Esophagus squamous epithelium (tissue), 5 donors: ENCODE data around the gene ATL3. TPM values are rescaled to one million over a fixed set of nuclear protein-coding genes. Genes with fewer than 3 reads are reported as not detected.
"Not testable (repeated sequence)": the region's sequence is repeated elsewhere in the genome, so short reads cannot be mapped to it uniquely, and the experiment has no call there.

Source experiments
- DNase-seq: peaks from one replicate; lab custom pipeline; 2025; lab: John Stamatoyannopoulos, UW
- H3K27ac ChIP-seq, 4 donors: fragments of 200-600 bp; sonication (generic); one replicate each; pipeline ENCODE4 v1.5.1; 2016 to 2019; ENCODE audit warnings: mild to moderate bottlenecking in 1 of 4
- H3K27me3 ChIP-seq, 4 donors: fragments of 200-600 bp; sonication (generic); 1 replicate in 3 of 4; 2 replicates in 1 of 4; pipeline versions ENCODE4 v1.5.1 to v1.6.0; 2017 to 2021; ENCODE audit warnings: antibody characterized with exemption in 1 of 4
- H3K36me3 ChIP-seq, 3 donors: fragments of 200-600 bp; sonication (generic); one replicate each; pipeline ENCODE4 v1.5.1; 2016 to 2019
- H3K4me1 ChIP-seq, 3 donors: fragments of 200-600 bp; sonication (generic); one replicate each; pipeline ENCODE4 v1.5.1; 2017 to 2019
- H3K4me3 ChIP-seq, 4 donors: fragments of 200-600 bp; sonication (generic); 1 replicate in 3 of 4; 2 replicates in 1 of 4; pipeline ENCODE4 v1.5.1; 2016 to 2019; ENCODE audit warnings: mild to moderate bottlenecking in 2 of 4, moderate library complexity in 1 of 4
- H3K9me3 ChIP-seq, 3 donors: fragments of 200-600 bp; sonication (generic); one replicate each; pipeline ENCODE4 v1.5.1; 2016 to 2019
- CTCF ChIP-seq, 6 experiments: fragments of 450-650 bp in 4 of 6; fragments of 200-600 bp in 2 of 6; sonication (generic) in 2 of 6; IDR thresholded peaks; one replicate each; pipeline ENCODE4 v1.5.1; 2016 to 2019; ENCODE audit warnings: antibody characterized with exemption in 6 of 6, mild to moderate bottlenecking in 4 of 6, moderate library complexity in 4 of 6
- POLR2A ChIP-seq, 4 donors: fragments of 450-650 bp; IDR thresholded peaks; one replicate each; pipeline ENCODE4 v1.6.1; 2017; ENCODE audit warnings: antibody characterized with exemption in 4 of 4, mild to moderate bottlenecking in 4 of 4, moderate library complexity in 3 of 4
- WGBS, 2 donors: methylation state at CpG; one replicate each; pipeline ENCODE4 v1.1.5; 2018; 5-methylcytosine and 5-hydroxymethylcytosine counted together
- intact Hi-C: fragments of 100-400 bp; cut with DNase I; formaldehyde crosslinking; loops from one replicate; pipeline ENCODE4 v1.15.0; 2022
- total RNA-seq, 4 donors: library from RNA; depleted of rRNA; stranded (reverse); fragments of >200 nt; gene quantifications; one replicate each; pipeline ENCODE4 v1.1.0, GENCODE V29; 2016
- donor health status: DM: yes; HTN: yes; CAD: no.

The ATL3 gene
- total RNA-seq, 4 donors from 2014 or later = 39.1 to 79.7 (median 55.3) TPM

- DNase-seq = no peak
- Histone ChIP-seq H3K27me3 (no peaks in the 10 kb centered on the region), H3K4me1 (peaks cover 0 to 10% (median 0%) of the 10 kb centered on the region in 3 donors), H3K4me3 (no peak overlapping the region), H3K36me3 (no peaks in the 10 kb centered on the region), H3K9me3 (no peaks in the 10 kb centered on the region), H3K27ac (no peak overlapping the region)
- intact Hi-C loops = no loop called here
- WGBS, 2 donors = 61 to 70% methylated on average over 1 to 3 of the region's 3 CpGs
- TF ChIP-seq CTCF (IDR thresholded peaks at IDR 0.05) = no peak
- no peak for TF ChIP-seq POLR2A (IDR thresholded peaks at IDR 0.05)
These were observed 68.0 kb downstream of the ATL3 start for GRCh38 chr11:63603180-63603518.

GRCh38 chr11:63602290-63603179, 68.6 kb downstream of the ATL3 start:
- WGBS, 2 donors = 80 to 81% methylated on average over 10 to 11 of the region's 11 CpGs
- H3K4me1 ChIP-seq, DNase-seq, intact Hi-C loops, H3K27me3 ChIP-seq, H3K36me3 ChIP-seq, H3K4me3 ChIP-seq, H3K9me3 ChIP-seq: not testable (repeated sequence)
- H3K27ac ChIP-seq = peak overlapping the region in 2 of 4 donors; percentile 42 to 44

- Histone ChIP-seq H3K4me1 (peaks cover 0 to 10% (median 0%) of the 10 kb centered on the region in 3 donors), H3K4me3 (no peak overlapping the region), H3K9me3 (no peaks in the 10 kb centered on the region), H3K36me3 (peaks cover 0 to 9% (median 0%) of the 10 kb centered on the region in 3 donors), H3K27me3 (no peaks in the 10 kb centered on the region), H3K27ac (no peak overlapping the region)
- intact Hi-C loops = no loop called here
- TF ChIP-seq CTCF (IDR thresholded peaks at IDR 0.05) (no peak), POLR2A (IDR thresholded peaks at IDR 0.05) (no peak)
- whole genome bisulfite sequencing, 2 donors = 74 to 98% methylated on average over 4 to 7 of the region's 7 CpGs
- DNase-seq = no peak
These were observed 71.7 kb downstream of the ATL3 start for GRCh38 chr11:63599211-63600122.

- intact Hi-C loops = no loop called here
- WGBS, 2 donors = 73 to 81% methylated on average over 4 of the region's 4 CpGs
- DNase-seq = no peak
These were observed 72.6 kb downstream of the ATL3 start for GRCh38 chr11:63598556-63598955.

More at GRCh38 chr11:63598556-63598955, 72.6 kb downstream of the ATL3 start:
- Histone ChIP-seq H3K27ac (no peak overlapping the region), H3K4me3 (no peak overlapping the region), H3K36me3 (peaks cover 0 to 9% (median 0%) of the 10 kb centered on the region in 3 donors), H3K27me3 (no peaks in the 10 kb centered on the region), H3K9me3 (no peaks in the 10 kb centered on the region), H3K4me1 (peaks cover 0 to 10% (median 0%) of the 10 kb centered on the region in 3 donors)
- TF ChIP-seq POLR2A (IDR thresholded peaks at IDR 0.05) (no peak), CTCF (IDR thresholded peaks at IDR 0.05) (no peak)
